Stomach (tissue), 9 donors: ENCODE data around the gene WDR35. TPM values are rescaled to one million over a fixed set of nuclear protein-coding genes. Genes with fewer than 3 reads are reported as not detected.

Experiments used
- DNase-seq, 2 donors: peaks; one replicate each; pipeline versions ENCODE4 v3.0.0 to v3.0.0-alpha.2; 2013 to 2019
- H3K27ac ChIP-seq, 5 donors: fragments of 200-600 bp in 4 of 5; sonication (generic) in 4 of 5; one replicate each; pipeline ENCODE4 v1.5.1; 2013 to 2019; ENCODE audit warnings: mild to moderate bottlenecking in 1 of 5, moderate library complexity in 1 of 5
- H3K27me3 ChIP-seq, 3 donors: fragments of 200-600 bp; sonication (generic); one replicate each; pipeline ENCODE4 v1.5.1; 2017 to 2019; ENCODE audit warnings: mixed run types in 1 of 3
- H3K36me3 ChIP-seq, 4 donors: fragments of 200-600 bp; sonication (generic); 1 replicate in 3 of 4; 2 replicates in 1 of 4; pipeline ENCODE4 v1.5.1; 2016 to 2019
- H3K4me1 ChIP-seq, 4 donors: fragments of 200-600 bp; sonication (generic); one replicate each; pipeline ENCODE4 v1.5.1; 2016 to 2019
- H3K4me3 ChIP-seq, 4 donors: fragments of 200-600 bp; sonication (generic) in 3 of 4; one replicate each; pipeline ENCODE4 v1.5.1; 2016 to 2019; ENCODE audit warnings: mild to moderate bottlenecking in 1 of 4
- H3K9me3 ChIP-seq, 4 donors: fragments of 200-600 bp; sonication (generic); one replicate each; pipeline ENCODE4 v1.5.1; 2016 to 2019
- EP300 ChIP-seq: sonication (generic); formaldehyde crosslinking; IDR thresholded peaks from one replicate; pipeline ENCODE4 v1.6.1; 2017; ENCODE audit warnings: antibody characterized with exemption
- POLR2A ChIP-seq, 4 donors: fragments of 450-650 bp; IDR thresholded peaks; one replicate each; pipeline ENCODE4 v1.6.1; 2016; ENCODE audit warnings: antibody characterized with exemption in 4 of 4, control low read depth in 2 of 4, mild to moderate bottlenecking in 1 of 4, moderate library complexity in 1 of 4
- POLR2AphosphoS5 ChIP-seq, 3 donors: sonication (generic); formaldehyde crosslinking; IDR thresholded peaks; one replicate each; pipeline ENCODE4 v1.6.1; 2016; ENCODE audit warnings: antibody characterized with exemption in 3 of 3
- WGBS, 5 donors: extraction: QIAGEN DNeasy Blood & Tissue Kit in 3 of 5; methylation state at CpG; one replicate each; pipeline versions ENCODE4 v1.1.5 to v1.1.7; 2013 to 2018; 5-methylcytosine and 5-hydroxymethylcytosine counted together
- intact Hi-C: fragments of 100-400 bp; cut with DNase I; formaldehyde crosslinking; loops from one replicate; pipeline ENCODE4 v1.15.1; 2023; ENCODE audit warnings: low total_unique reads
- polyA plus RNA-seq, 3 donors: library from polyadenylated mRNA; stranded (reverse); fragments of 200-250 nt; gene quantifications; one replicate each; pipeline ENCODE4 v1.2.3, GENCODE V29; 2013
- total RNA-seq, 5 donors: library from RNA; depleted of rRNA; stranded (reverse); fragments of >200 nt; gene quantifications; one replicate each; pipeline versions ENCODE4 v1.1.0 to v1.2.3, GENCODE V29; 2014 to 2016
- TF ChIP-seq, protein P1 (sequence below), 7 experiments: fragments of 450-650 bp in 4 of 7; fragments of 200-600 bp in 3 of 7; sonication (generic) in 3 of 7; IDR thresholded peaks; one replicate each; pipeline ENCODE4 v1.5.1; 2016 to 2019; ENCODE audit warnings: antibody characterized with exemption in 7 of 7, control low read depth in 2 of 7, mild to moderate bottlenecking in 1 of 7
- donor health status: healthy with polysubstance abuse.
- donor health status: Bipolar disorder and iron deficiency.
- donor health status: healthy.

The WDR35 gene
- total and polyA plus RNA-seq, 8 donors = under 0.01 to 28.3 (median 3.5) TPM

DNA sequence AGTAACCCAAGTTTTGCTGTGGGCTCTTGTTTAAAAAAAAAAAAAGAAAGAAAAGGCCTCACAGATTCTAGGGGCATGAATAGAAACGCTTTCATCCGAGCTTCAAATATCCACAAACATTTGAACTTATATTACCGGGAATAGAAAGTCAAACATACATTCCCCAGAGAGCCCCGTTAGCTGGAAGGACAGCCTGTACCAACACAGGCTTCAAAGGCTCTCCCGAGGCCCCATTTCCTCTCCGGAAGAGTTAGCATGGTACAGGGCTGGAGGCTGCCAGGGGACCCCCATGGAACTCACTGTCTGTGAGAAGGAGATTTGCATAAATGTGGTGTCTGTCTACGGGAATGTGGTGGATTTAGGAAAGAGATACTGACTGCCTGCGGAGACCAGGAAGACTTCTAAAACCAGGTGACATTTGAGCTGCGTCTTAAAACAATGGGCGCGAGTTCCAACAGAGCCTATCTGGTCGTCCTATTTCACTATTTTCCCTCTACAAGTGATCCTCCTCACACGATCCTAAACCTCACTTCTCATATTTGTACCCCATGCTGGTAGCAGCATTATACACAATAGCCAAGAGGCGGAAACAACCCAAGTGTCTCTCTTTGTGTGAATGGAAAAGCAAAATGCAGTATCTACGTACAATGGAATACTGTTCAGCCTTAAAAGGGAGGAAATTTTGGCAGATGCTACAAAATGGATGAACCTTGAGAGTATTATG lies 23.4 kb upstream of the WDR35 start:
- no peaks in the 10 kb centered on the region for H3K36me3 ChIP-seq
- DNase-seq = no peak
- WGBS, 5 donors = 55 to 64% (median 58%) methylated on average over 15 of the region's 15 CpGs
- H3K4me3 ChIP-seq = peak overlapping the region; percentile 54 to 65 (median 62)
- peak overlapping the region in 4 of 5 donors; percentile 53 to 69 (median 58) for H3K27ac ChIP-seq
- H3K4me1 ChIP-seq = peaks cover 0 to 19% (median 17%) of the 10 kb centered on the region in 4 donors
- TF ChIP-seq EP300 (no peak), POLR2AphosphoS5 (IDR thresholded peaks at IDR 0.05) (no peak), POLR2A (IDR thresholded peaks at IDR 0.05) (no peak)
- TF ChIP-seq, protein P1, sequence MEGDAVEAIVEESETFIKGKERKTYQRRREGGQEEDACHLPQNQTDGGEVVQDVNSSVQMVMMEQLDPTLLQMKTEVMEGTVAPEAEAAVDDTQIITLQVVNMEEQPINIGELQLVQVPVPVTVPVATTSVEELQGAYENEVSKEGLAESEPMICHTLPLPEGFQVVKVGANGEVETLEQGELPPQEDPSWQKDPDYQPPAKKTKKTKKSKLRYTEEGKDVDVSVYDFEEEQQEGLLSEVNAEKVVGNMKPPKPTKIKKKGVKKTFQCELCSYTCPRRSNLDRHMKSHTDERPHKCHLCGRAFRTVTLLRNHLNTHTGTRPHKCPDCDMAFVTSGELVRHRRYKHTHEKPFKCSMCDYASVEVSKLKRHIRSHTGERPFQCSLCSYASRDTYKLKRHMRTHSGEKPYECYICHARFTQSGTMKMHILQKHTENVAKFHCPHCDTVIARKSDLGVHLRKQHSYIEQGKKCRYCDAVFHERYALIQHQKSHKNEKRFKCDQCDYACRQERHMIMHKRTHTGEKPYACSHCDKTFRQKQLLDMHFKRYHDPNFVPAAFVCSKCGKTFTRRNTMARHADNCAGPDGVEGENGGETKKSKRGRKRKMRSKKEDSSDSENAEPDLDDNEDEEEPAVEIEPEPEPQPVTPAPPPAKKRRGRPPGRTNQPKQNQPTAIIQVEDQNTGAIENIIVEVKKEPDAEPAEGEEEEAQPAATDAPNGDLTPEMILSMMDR (IDR thresholded peaks at IDR 0.05) = no peak
- no peaks in the 10 kb centered on the region for H3K9me3 ChIP-seq
- H3K27me3 ChIP-seq = peaks cover 0 to 28% (median 8%) of the 10 kb centered on the region in 3 donors
- intact Hi-C loops = loop anchor here (5.0 kb wide), 1 partner anchor 79 kb away; no protein-coding TSS in a partner anchor

DNA sequence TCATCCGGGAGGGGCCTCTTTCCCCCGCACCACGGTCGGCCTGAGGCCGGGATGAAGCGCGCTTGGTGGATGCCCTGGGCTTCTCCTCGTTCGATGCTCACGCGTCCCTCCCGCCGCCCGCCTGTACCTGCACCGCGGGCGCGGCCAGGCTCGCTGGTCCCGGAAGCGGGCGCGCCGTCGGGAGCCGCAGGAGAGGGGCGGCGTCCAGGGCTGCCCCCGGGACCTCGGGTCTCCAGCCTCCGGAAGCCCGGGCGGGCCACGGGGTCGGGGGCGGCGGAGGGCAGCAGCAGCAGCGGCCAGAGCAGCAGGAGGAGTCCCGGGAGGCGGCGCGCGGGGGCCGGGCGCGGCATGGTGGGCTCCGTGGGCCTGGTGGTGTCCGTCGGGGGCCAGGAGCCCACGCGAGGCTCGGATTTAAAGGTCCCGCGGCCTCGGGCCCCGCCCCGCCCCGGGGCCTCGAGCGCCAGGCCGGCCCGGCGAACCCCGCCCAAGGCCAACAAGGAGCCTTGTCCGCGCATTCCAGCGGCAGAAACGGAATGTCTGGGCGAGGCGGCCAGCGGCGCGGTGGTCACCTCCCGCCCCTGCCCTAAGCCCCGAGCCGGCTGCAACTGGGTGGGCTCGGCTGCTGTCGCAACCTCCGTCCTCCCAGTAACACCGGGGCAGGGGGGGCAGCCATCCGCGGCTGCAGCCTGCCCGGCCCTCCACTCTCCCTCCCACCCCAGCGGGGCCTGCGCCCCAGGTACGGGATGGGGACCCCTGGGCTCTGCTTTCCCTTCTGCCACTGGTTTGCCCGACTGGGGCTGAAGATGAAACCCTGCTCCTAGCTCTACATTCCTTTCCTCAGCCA lies 22.6 kb upstream of the WDR35 start, which contains the start of gene MATN3:
Gene MATN3 (minus strand): TSS at position 387 of the 844 bp plus-strand sequence. CDS start 37 bp downstream, at position 350.
- Histone ChIP-seq H3K27ac (peak within 1 kb of the TSS in 4 of 5 donors; percentile 53 to 69 (median 58)), H3K4me1 (peaks cover 0 to 19% (median 17%) of the 10 kb centered on the region in 4 donors), H3K4me3 (peak within 1 kb of the TSS; percentile 54 to 65 (median 62)), H3K27me3 (peaks cover 0 to 28% (median 8%) of the 10 kb centered on the region in 3 donors), H3K36me3 (no peaks in the 10 kb centered on the region), H3K9me3 (no peaks in the 10 kb centered on the region)
- DNase-seq = peak; percentile 63 to 87
- TF ChIP-seq POLR2AphosphoS5 (IDR thresholded peaks at IDR 0.05) = peak in 1 of 3 donors; percentile 12
- TF ChIP-seq EP300 = no peak
- TF ChIP-seq, protein P1 (IDR thresholded peaks at IDR 0.05) = no peak
- TF ChIP-seq POLR2A (IDR thresholded peaks at IDR 0.05) = no peak
- WGBS, 5 donors = 0 to 2% (median 1%) methylated on average over 35 to 87 of the region's 87 CpGs
- intact Hi-C loops = loop anchor here (5.0 kb wide), 1 partner anchor 80 kb away; no protein-coding TSS in a partner anchor

DNA sequence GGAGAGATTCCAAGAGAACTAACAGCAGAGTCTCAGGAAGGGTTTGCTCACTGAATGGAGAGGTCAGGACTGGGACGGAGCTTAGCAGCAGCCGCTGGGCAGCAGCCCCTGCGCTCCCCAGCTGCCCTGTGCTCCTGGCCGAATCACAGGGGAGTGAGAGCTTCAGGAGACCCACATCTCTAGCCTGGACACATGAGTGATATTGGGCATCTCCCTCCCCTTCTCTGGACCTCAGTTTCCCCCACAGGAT lies 22.1 kb upstream of the WDR35 start:
- intact Hi-C loops = loop anchor here (5.0 kb wide), 1 partner anchor 80 kb away; no protein-coding TSS in a partner anchor
- no peak for TF ChIP-seq POLR2AphosphoS5 (IDR thresholded peaks at IDR 0.05)
- Histone ChIP-seq H3K36me3 (no peaks in the 10 kb centered on the region), H3K9me3 (no peaks in the 10 kb centered on the region), H3K27me3 (peaks cover 0 to 28% (median 8%) of the 10 kb centered on the region in 3 donors), H3K4me3 (peak overlapping the region; percentile 54 to 65 (median 62)), H3K27ac (peak overlapping the region in 1 of 5 donors; percentile 69), H3K4me1 (peaks cover 0 to 19% (median 17%) of the 10 kb centered on the region in 4 donors)
- DNase-seq = no peak
- WGBS, 5 donors = 18 to 34% (median 31%) methylated on average over 4 of the region's 4 CpGs

DNA sequence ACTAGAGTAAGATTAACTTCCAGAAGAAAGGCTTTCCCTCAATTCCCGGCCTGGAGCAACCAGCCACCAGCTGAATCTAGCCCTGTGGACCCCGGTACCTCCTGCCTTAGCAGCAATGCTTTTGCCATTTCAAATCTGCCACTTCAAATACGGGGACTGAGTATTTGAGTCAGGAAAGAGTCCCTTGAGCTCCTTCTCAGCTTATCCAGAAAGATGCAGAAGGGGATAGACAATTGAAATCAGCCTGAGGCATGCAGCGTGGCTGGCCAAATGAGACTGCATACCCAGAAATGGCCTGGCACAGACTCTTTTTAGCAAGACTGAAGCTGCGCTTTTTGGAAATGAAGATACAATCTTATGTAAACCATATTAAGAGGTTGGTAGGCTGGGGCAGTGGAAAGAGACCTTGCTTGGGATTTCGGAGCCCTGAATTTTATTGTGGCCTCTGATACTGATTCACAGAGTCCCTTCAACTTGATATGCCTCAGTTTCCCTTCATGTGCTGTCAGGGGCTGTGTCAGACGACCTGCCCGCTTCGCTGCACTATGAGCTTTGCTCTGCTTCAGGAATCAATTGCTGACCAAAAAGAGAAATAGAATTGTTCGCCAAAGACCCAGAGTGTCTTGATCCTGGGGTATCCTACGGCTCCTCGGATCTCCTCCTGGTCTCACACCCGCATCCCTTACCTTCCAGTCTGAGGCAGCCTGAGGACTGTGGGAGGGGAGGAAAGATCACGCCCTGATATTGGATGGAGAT lies 21.5 kb upstream of the WDR35 start:
- H3K4me1 ChIP-seq = peaks cover 0 to 19% (median 17%) of the 10 kb centered on the region in 4 donors
- DNase-seq = no peak
- intact Hi-C loops = loop anchor here (5.0 kb wide), 1 partner anchor 81 kb away; no protein-coding TSS in a partner anchor
- H3K27ac ChIP-seq = no peak overlapping the region
- peaks cover 0 to 28% (median 8%) of the 10 kb centered on the region in 3 donors for H3K27me3 ChIP-seq
- no peak for TF ChIP-seq POLR2A (IDR thresholded peaks at IDR 0.05)
- no peak for TF ChIP-seq POLR2AphosphoS5 (IDR thresholded peaks at IDR 0.05)
- TF ChIP-seq, protein P1 (IDR thresholded peaks at IDR 0.05) = no peak
- no peak for TF ChIP-seq EP300
- H3K9me3 ChIP-seq = no peaks in the 10 kb centered on the region
- H3K36me3 ChIP-seq = no peaks in the 10 kb centered on the region
- H3K4me3 ChIP-seq = peak overlapping the region in 1 of 4 donors; percentile 64
- WGBS, 5 donors = 79 to 85% (median 85%) methylated on average over 14 of the region's 14 CpGs
